DOHH2 (cell line): ENCODE results near the gene EXTL2.

Experiments
- CTCF ChIP-seq: fragments of 200-600 bp; sonication (generic); IDR thresholded peaks from one replicate; pipeline ENCODE4 v1.5.1; 2014; ENCODE audit warnings: antibody characterized with exemption, mild to moderate bottlenecking, low read depth, low read length; ENCODE audit not compliant: poor library complexity, severe bottlenecking
- EZH2phosphoT487 ChIP-seq: fragments of 200-600 bp; sonication (generic); IDR thresholded peaks from 2 replicates; pipeline ENCODE4 v1.6.1; 2017; ENCODE audit warnings: borderline replicate concordance, mild to moderate bottlenecking, antibody characterized with exemption, low read length, moderate library complexity, mixed read lengths

- no peak for TF ChIP-seq CTCF
- no peak for TF ChIP-seq EZH2phosphoT487
These were observed 1.2 kb upstream of the EXTL2 start, which contains the start of gene SLC30A7 for GRCh38 chr1:100895540-100896480.
